Endothelial cell (in vitro differentiated cells): ENCODE results near the gene RAB44. TPM values are rescaled to one million over a fixed set of nuclear protein-coding genes. Genes with fewer than 3 reads are reported as not detected.
A peak's percentile ranks its signal among the peaks of the same experiment; 100 is the strongest.

Experiments used
- DNase-seq: peaks from one replicate; pipeline ENCODE4 v3.0.0; 2021; ENCODE audit warnings: low spot score
- H3K27ac Mint-ChIP-seq: one replicate; pipeline ENCODE4 v1.8.0; 2021; ENCODE audit warnings: mixed read lengths, inconsistent platforms; ENCODE audit not compliant: unreplicated experiment
- H3K27me3 Mint-ChIP-seq: one replicate; pipeline ENCODE4 v1.8.0; 2021; ENCODE audit warnings: mild to moderate bottlenecking, moderate library complexity, mixed read lengths, inconsistent platforms; ENCODE audit not compliant: unreplicated experiment
- H3K36me3 Mint-ChIP-seq: one replicate; pipeline ENCODE4 v1.8.0; 2021; ENCODE audit warnings: mild to moderate bottlenecking, low read depth, mixed read lengths, inconsistent platforms; ENCODE audit not compliant: unreplicated experiment
- H3K4me1 Mint-ChIP-seq: one replicate; pipeline ENCODE4 v1.8.0; 2021; ENCODE audit warnings: mild to moderate bottlenecking, mixed read lengths, inconsistent platforms; ENCODE audit not compliant: unreplicated experiment
- H3K4me3 Mint-ChIP-seq: one replicate; pipeline ENCODE4 v1.8.0; 2021; ENCODE audit warnings: mild to moderate bottlenecking, mixed read lengths, inconsistent platforms; ENCODE audit not compliant: unreplicated experiment
- H3K9me3 Mint-ChIP-seq: one replicate; pipeline ENCODE4 v1.8.0; 2021; ENCODE audit warnings: mixed read lengths, inconsistent platforms; ENCODE audit not compliant: unreplicated experiment
- CTCF ChIP-seq: fragments of 200-600 bp; sonication (generic); IDR thresholded peaks from one replicate; pipeline ENCODE4 v1.5.0; 2021; ENCODE audit warnings: antibody characterized with exemption; ENCODE audit not compliant: unreplicated experiment
- total RNA-seq: library from RNA; stranded (reverse); fragmentation: NEBNext Ultra II Directional; extraction: Animal tissue kit (Norgen Biotek cat#: 25700); gene quantifications from one replicate; pipeline ENCODE4 v1.2.1, GENCODE V29; 2021; ENCODE audit not compliant: unreplicated experiment

RAB44 gene
- total RNA-seq, 1 donor from 2014 or later: not detected

GRCh38 chr6:36760685-36761435, 63.2 kb downstream of the RAB44 start:
- DNase-seq: no peak
- peaks cover 8% of the 10 kb centered on the region for H3K27me3 Mint-ChIP-seq
- no peak overlapping the region for H3K27ac Mint-ChIP-seq
- no peaks in the 10 kb centered on the region for H3K9me3 Mint-ChIP-seq
- TF ChIP-seq CTCF: no peak
- H3K4me3 Mint-ChIP-seq: peak overlapping the region; percentile 37
- peaks cover 26% of the 10 kb centered on the region for H3K4me1 Mint-ChIP-seq
- peaks cover 6% of the 10 kb centered on the region for H3K36me3 Mint-ChIP-seq

- Mint-ChIP-seq H3K9me3 (no peaks in the 10 kb centered on the region), H3K36me3 (peaks cover 6% of the 10 kb centered on the region), H3K27me3 (peaks cover 8% of the 10 kb centered on the region), H3K27ac (no peak overlapping the region), H3K4me1 (peaks cover 16% of the 10 kb centered on the region), H3K4me3 (no peak overlapping the region)
- DNase-seq: no peak
- TF ChIP-seq CTCF: no peak
Observed at GRCh38 chr6:36762123-36762522, 64.5 kb downstream of the RAB44 start.

- TF ChIP-seq CTCF: no peak
- Mint-ChIP-seq H3K4me1 (peaks cover 14% of the 10 kb centered on the region), H3K27me3 (peaks cover 11% of the 10 kb centered on the region), H3K27ac (no peak overlapping the region), H3K4me3 (no peak overlapping the region), H3K36me3 (peaks cover 4% of the 10 kb centered on the region), H3K9me3 (no peaks in the 10 kb centered on the region)
- no peak for DNase-seq
Observed at GRCh38 chr6:36765190-36765589, 67.6 kb downstream of the RAB44 start.

GRCh38 chr6:36765594-36766398, 68.2 kb downstream of the RAB44 start:
- Mint-ChIP-seq H3K4me3 (no peak overlapping the region), H3K4me1 (peaks cover 20% of the 10 kb centered on the region), H3K36me3 (peaks cover 4% of the 10 kb centered on the region), H3K27ac (no peak overlapping the region), H3K27me3 (peaks cover 10% of the 10 kb centered on the region), H3K9me3 (no peaks in the 10 kb centered on the region)
- peak; percentile 74 for TF ChIP-seq CTCF
- DNase-seq: peak; percentile 90

GRCh38 chr6:36766399-36766945, 68.8 kb downstream of the RAB44 start:
- Mint-ChIP-seq H3K27me3 (peaks cover 11% of the 10 kb centered on the region), H3K4me1 (peaks cover 24% of the 10 kb centered on the region), H3K4me3 (no peak overlapping the region), H3K36me3 (peaks cover 8% of the 10 kb centered on the region), H3K9me3 (no peaks in the 10 kb centered on the region), H3K27ac (no peak overlapping the region)
- no peak for DNase-seq
- TF ChIP-seq CTCF: peak; percentile 8
